ENCODE data around the gene VPS50. TPM values are rescaled to one million over a fixed set of nuclear protein-coding genes. Genes with fewer than 3 reads are reported as not detected.

The VPS50 gene
- total and polyA plus RNA-seq, 10 of the 15 experiments (the other 5 are each of a cell fraction or from before 2014, with no cell fraction given): 4.0 to 22.0 (median 16.2) TPM

GRCh38 chr7:93284908-93285307 is 52.7 kb downstream of the VPS50 start:
- intact Hi-C loops (cut with micrococcal nuclease; ENCODE audit: unreplicated experiment) (no loop called here), in situ Hi-C loops (cut with MboI) (no loop called here)
- Histone ChIP-seq H3K27me3 (replicated peaks in 1 of 2; ENCODE audit: control insufficient read depth in 2 of 2, insufficient read depth in 2 of 2, low read length in 1 of 2) (no peaks in the 10 kb centered on the region), H3K4me1 (ENCODE audit: control insufficient read depth, insufficient read depth, low read length) (no peaks in the 10 kb centered on the region), H3K9ac (ENCODE audit: control insufficient read depth, insufficient read depth, low read length) (no peak overlapping the region), H4K20me1 (ENCODE audit: control insufficient read depth, insufficient read depth) (no peaks in the 10 kb centered on the region), H3K36me3 (ENCODE audit: control insufficient read depth in 2 of 2, insufficient read depth in 2 of 2, low read length in 1 of 2) (no peaks in the 10 kb centered on the region), H3K27ac (ENCODE audit: control insufficient read depth, insufficient read depth) (no peak overlapping the region), H3K4me2 (ENCODE audit: control insufficient read depth, insufficient read depth) (no peak overlapping the region), H3K4me3 (no peak overlapping the region), H3K79me2 (ENCODE audit: control insufficient read depth, insufficient read depth, low read length) (no peaks in the 10 kb centered on the region), H3K9me3 (replicated peaks; ENCODE audit: control insufficient read depth, insufficient read depth, low read length) (no peaks in the 10 kb centered on the region), H2AFZ (ENCODE audit: control insufficient read depth, low read depth, low read length) (no peak overlapping the region)
- POLR2A ChIA-PET: no interaction called here
- SMC1A ChIA-PET (ENCODE audit: uncharacterized antibody, unreplicated experiment): no interaction called here
- ATAC-seq (no peak), FAIRE-seq (no peak), DNase-seq (ENCODE audit: low read depth, low spot score) (no peak)
- RAD21 ChIA-PET (ENCODE audit: unreplicated experiment): no interaction called here
- BruUV-seq (replicated peaks): no TSS peak
- 92% methylated on average over 1 of the region's 1 CpG for WGBS (ENCODE audit: insufficient coverage, insufficient replicate concordance, low lambda C conversion rate, missing lambda C conversion rate)
- CTCF ChIA-PET: interaction anchor here (1.0 kb wide), 1 partner anchor 17 kb away, joined by 3 read pairs; no protein-coding TSS in a partner anchor
- no peak for TF ChIP-seq NR2F1 (conservative IDR thresholded peaks at IDR 0.05)
- TF ChIP-seq CBFB (IDR thresholded peaks at IDR 0.05; ENCODE audit: low read depth): no peak
- no peak for TF ChIP-seq ETV6 (conservative IDR thresholded peaks at IDR 0.05 in 1 of 2, IDR thresholded peaks at IDR 0.05 in 1 of 2; ENCODE audit: borderline replicate concordance in 1 of 2, low read depth in 1 of 2)
- TF ChIP-seq RB1 (IDR thresholded peaks at IDR 0.05; ENCODE audit: borderline replicate concordance): no peak
- no peak for TF ChIP-seq ZBTB40 (IDR thresholded peaks at IDR 0.05; ENCODE audit: borderline replicate concordance)
- no peak for TF ChIP-seq FOS (IDR thresholded peaks at IDR 0.05; ENCODE audit: borderline replicate concordance, extremely low read depth, insufficient read length)
- TF ChIP-seq ELK1 (IDR thresholded peaks at IDR 0.05; ENCODE audit: low read depth, low read length): no peak
- TF ChIP-seq MTA3 (IDR thresholded peaks at IDR 0.05; ENCODE audit: borderline replicate concordance, low read length): no peak
- TF ChIP-seq HSF1 (IDR thresholded peaks at IDR 0.05; ENCODE audit: low read depth, low read length): no peak
- TF ChIP-seq PAX8 (IDR thresholded peaks at IDR 0.05): no peak
- TF ChIP-seq JUND (IDR thresholded peaks at IDR 0.05; ENCODE audit: low read depth, low read length): no peak
- no peak for TF ChIP-seq MEF2B (IDR thresholded peaks at IDR 0.05; ENCODE audit: partially characterized antibody, poor library complexity, severe bottlenecking)
- TF ChIP-seq BHLHE40 (IDR thresholded peaks at IDR 0.05; ENCODE audit: borderline replicate concordance in 1 of 2, low read depth in 2 of 2, low read length in 1 of 2): no peak
- no peak for TF ChIP-seq ATF7 (IDR thresholded peaks at IDR 0.05; ENCODE audit: low read depth)
- no peak for TF ChIP-seq CEBPZ (IDR thresholded peaks at IDR 0.05; ENCODE audit: low read depth, low read length)
